GM21528 (cell line): Measurements from ENCODE around the gene HSD17B14.

Experiments
- ATAC-seq: cut with Tn5 transposase; IDR thresholded peaks from one replicate; pipeline ENCODE4 v1.9.1; 2021; ENCODE audit warnings: mild to moderate bottlenecking, moderate library complexity; ENCODE audit not compliant: unreplicated experiment, low FRiP score

HSD17B14 gene

DNA sequence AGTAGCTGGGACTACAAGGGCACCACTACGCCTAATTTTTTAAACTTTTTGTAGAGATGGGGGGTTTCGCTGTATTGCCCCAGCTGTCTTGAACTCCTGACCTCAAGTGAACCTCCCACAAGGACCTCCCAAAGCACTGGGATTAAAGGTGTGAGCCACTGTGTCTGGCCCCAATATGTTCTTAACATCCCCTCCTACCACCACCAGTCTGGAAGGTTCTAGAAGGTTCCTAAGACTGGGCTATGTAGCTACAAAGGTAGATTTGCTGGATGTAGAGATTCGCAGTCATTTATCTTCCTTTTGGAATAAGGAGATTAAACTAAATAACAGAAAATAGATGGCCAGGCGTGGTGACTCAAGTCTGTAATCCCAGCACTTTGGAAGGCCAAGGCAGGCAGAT is 5.3 kb downstream of the HSD17B14 start:
- no peak for ATAC-seq

- ATAC-seq, result no peak
Observed at GRCh38 chr19:48830088-48830487, 6.2 kb downstream of the HSD17B14 start.

- no peak for ATAC-seq
Observed at GRCh38 chr19:48826606-48827020, 9.7 kb downstream of the HSD17B14 start.

DNA sequence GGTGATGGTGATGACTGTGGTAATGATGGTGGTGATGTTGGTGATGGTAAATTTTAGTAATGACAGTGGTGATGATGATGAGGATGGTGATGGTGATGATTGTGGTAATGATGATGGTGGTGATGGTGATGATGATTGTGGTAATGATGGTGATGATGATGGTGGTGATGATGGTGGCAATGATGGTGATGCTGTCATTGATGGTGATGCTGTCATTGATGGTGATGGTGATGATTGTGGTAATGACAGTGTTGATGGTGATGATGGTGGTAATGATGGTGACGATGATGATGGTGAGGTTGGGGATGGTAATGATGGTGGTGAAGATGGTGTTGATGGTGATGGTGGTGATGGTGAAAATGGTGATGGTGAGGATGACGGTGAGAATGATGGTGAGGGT is 13.8 kb downstream of the HSD17B14 start:
- no peak for ATAC-seq

- no peak for ATAC-seq
Observed at GRCh38 chr19:48821633-48822032, 14.7 kb downstream of the HSD17B14 start.

GRCh38 chr19:48819366-48819816 is 16.9 kb downstream of the HSD17B14 start:
- no peak for ATAC-seq

DNA sequence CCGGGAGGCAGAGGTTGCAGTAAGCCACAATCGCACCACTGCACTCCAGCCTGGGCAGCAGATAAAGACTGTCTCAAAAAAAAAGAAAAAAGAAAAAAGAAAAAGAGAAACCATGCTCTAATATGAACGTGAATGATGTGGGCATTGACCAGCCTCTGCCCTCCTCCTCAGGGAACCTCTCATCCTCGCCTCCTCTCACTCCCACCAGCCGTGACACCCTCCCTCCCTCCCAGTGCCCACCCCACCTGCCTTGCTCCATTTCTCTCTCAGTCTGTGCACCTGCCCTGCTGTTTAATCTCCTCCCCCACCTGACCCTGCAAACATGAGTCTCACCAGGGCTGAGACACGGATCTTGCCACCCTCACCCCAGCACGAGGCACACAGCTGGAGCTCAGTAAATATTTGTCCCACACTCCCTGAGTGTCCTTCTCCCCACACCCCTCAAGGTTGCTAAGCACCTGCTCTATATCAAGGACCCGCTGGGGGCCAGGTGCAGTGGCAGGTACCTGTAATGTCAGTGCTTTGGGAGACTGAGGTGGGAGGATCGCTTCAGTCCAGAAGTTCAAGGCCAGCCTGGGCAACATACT is 18.0 kb downstream of the HSD17B14 start:
- ATAC-seq, result no peak

- no peak for ATAC-seq
Observed at GRCh38 chr19:48817585-48818124, 18.6 kb downstream of the HSD17B14 start.

DNA sequence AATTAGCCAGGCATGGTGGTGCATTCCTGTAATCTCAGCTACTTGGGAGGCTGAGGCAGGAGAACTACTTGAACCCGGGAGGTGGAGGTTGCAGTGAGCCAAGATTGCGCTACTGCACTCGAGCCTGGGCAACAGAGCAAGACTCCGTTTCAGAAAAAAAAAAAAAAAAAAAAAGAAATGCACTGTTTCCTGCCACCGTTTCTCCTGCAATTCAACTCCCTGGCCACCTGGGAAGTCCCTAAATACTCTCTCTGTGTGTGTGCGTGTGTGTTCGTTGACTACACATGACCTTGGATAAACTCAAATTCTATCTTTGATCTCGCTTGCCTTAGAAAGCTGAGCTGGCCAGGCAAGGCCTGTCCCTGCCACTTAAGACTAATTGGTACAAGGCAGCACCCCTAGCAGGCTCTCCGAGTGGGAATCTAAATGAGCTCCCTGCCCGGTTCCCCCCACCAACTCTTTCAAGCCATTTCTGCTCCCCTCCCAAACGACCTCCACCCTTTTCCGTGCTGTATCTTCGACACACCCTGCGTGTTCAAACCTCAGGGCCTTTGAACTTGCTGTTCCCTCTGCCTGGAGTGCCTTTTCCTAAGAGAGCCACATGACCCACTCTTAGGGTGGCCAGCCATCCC is 20.3 kb downstream of the HSD17B14 start:
- no peak for ATAC-seq

- ATAC-seq, result no peak
Observed at GRCh38 chr19:48814895-48815294, 21.4 kb downstream of the HSD17B14 start.

GRCh38 chr19:48813123-48813913 is 23.0 kb downstream of the HSD17B14 start:
- no peak for ATAC-seq

DNA sequence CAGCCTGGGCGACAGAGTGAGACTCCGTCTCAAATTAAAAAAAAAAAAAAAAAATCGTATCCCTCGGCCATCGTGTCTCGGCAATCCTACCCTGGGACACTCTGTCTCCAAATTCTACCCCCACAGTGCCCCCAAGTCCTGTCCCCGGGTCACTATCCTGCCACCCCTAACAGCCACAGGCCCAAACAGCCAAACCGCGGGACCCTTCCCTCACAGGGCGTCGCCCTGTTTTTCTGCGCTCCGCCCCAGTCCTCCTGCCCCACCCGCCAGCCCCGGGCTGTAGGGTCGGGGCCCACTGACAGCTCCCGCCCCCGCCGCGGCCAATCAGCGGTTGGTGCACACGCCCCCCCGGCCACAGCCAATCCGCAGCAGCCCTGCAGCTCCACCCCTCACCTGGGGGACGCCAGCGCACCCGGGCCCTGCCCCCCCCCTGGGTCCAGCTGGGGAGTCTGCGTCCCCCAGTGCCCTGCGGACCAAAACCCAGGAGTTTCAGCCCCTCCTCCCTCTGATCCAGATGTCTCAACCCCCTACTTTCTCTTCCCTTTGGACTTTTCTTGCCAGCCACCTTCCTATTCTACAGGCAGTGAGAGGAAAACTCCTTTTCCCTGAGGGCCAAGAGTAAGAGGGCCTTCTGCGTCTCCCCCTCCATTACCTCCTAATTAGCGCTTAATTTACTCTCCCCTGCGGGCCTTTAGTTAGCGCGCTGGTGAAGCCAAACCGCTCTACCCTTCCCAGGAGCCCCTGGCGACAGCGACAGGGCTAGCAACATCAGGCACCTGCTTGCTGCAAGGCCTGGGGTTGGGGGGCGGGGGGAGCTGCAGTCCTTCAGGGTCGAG is 24.0 kb downstream of the HSD17B14 start:
- ATAC-seq, result no peak

- no peak for ATAC-seq
Observed at GRCh38 chr19:48810151-48810550, 26.1 kb downstream of the HSD17B14 start.

DNA sequence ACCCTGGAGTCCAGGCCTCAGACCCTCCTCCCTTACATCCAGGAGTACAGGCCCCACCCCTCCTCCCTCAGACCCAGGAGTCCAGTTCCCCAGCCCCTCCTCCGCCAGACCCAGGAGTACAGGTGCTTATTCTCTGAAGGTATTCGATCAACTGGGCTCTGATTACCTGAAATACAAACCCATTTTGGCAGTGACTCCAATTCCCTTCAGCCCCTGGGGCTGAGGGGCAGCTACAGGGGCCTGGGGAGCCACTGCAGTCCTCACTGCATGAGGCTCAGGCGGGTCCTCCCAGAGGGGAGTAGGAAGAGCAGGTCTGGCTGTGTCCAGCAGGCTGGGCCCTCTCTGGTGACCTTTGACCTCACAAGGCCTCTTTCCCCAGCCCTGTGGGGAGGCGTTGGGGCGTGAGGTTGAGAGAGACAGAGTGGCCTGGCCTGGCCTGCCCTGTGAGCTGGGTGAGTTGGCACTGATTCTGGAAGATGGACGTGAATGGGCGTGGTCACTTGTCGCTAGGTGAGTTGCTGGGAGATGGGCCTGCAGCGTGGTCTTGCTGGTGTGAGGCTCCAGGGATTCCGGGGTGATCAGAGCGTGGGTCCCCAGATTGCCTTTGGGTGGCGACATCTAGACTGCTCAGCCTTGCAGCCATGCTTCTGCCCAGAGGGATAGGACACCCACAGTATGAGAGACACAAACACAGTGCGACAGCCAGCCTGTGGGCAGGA is 28.5 kb downstream of the HSD17B14 start:
- no peak for ATAC-seq

GRCh38 chr19:48806818-48807589 is 29.3 kb downstream of the HSD17B14 start:
- ATAC-seq, result no peak

GRCh38 chr19:48806518-48806817 is 29.8 kb downstream of the HSD17B14 start:
- no peak for ATAC-seq

DNA sequence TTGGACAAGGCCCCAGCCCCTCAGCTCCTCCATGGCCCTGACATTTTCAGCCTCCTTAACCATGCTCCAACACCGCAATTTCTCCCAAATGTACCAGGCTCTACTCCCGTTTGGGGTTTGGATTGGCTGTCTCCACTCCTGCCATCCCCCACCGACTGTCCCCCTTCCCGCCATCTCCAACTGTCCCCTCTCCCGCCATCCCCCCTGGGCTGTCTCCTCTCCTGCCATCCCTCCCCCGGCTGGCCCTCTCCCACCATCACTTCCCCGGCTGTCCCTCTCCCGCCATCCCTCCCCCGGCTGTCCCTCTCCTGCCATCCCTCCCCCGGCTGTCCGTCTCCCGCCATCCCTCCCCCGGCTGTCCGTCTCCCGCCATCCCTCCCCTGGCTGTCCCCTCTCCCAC is 30.8 kb downstream of the HSD17B14 start:
- ATAC-seq, result no peak

DNA sequence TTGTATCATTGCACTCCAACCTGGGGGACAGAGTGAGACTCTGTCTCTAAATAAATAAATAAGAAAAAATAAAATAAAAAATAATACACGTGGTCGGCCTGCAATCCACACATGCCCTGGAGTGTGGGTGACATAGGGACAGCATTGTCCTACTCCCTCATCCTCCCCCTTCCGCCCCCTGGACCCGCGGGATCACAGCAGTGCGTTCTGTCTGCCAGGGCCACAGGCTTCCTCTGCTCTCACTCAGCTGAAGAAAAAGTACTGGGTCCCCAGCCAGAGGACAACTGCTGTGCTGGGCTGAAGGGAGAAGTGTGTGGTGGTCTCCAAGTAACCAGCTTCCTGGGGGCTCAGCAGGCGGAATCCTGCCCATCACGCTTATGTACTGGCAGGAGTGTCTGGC is 31.8 kb downstream of the HSD17B14 start:
- no peak for ATAC-seq

DNA sequence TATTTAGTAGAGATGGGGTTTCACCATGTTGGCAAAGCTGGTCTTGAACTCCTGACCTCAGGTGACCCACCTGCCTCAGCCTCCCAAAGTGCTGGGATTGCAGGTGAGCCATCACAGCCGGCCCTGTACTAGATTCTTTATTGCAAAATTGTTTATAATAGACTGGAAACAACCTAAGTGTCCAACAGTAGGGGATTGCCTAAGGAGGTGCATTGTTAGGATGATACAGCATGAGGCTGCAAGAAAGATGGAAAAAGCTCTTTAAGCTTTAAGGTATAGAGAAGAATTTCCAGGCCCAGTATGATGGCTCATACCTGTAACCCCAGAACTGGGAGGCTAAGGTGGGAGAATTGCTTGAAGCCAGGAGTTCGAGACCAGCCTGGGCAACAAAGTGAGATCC is 33.7 kb downstream of the HSD17B14 start:
- ATAC-seq, result no peak
